BLaER1 (cell line): ENCODE data around the gene PRKN.

ENCODE experiments used
- H3K27ac ChIP-seq: shearing (Covaris generic); formaldehyde crosslinking; 2 replicates; pipeline ENCODE4 v1.8.1; 2022
- H3K27me3 ChIP-seq: shearing (Covaris generic); formaldehyde crosslinking; 2 replicates; pipeline ENCODE4 v1.8.1; 2022
- H3K36me3 ChIP-seq: shearing (Covaris generic); formaldehyde crosslinking; 2 replicates; pipeline ENCODE4 v1.8.1; 2022
- H3K4me1 ChIP-seq: shearing (Covaris generic); formaldehyde crosslinking; 2 replicates; pipeline ENCODE4 v1.8.1; 2022
- H3K4me2 ChIP-seq: shearing (Covaris generic); formaldehyde crosslinking; 2 replicates; pipeline ENCODE4 v1.8.1; 2022
- H3K4me3 ChIP-seq: shearing (Covaris generic); formaldehyde crosslinking; 2 replicates; pipeline ENCODE4 v1.8.1; 2022
- H3K9ac ChIP-seq: shearing (Covaris generic); formaldehyde crosslinking; 2 replicates; pipeline ENCODE4 v1.8.1; 2022
- H3K9me3 ChIP-seq: shearing (Covaris generic); formaldehyde crosslinking; 2 replicates; pipeline ENCODE4 v1.8.1; 2022
- H4K20me1 ChIP-seq: shearing (Covaris generic); formaldehyde crosslinking; 2 replicates; pipeline ENCODE4 v1.8.1; 2022
- Cebpa-rat ChIP-seq: shearing (Covaris generic); IDR thresholded peaks from 2 replicates; pipeline ENCODE4 v1.8.1; 2022

PRKN gene

DNA sequence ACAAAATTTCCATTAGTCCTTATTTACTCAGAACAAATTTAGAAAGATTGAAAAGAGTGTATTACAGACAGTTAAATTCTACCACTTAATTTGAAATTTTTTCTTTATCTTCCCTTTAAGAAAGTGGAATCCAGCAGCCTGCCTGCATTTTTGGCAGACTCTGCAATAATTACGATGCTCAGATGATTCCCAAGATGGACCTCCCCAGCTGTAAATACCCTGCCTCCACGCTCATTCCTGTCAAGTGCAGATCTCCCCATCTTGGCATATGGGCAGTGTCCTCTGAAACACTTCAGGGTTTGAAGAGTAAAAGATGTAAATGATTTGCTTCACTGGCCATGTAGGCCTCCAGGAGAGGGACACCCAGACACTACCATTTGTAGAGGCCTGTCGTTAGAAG lies 471.2 kb downstream of the PRKN start:
- Histone ChIP-seq H3K9ac (no peak overlapping the region), H3K4me1 (no peaks in the 10 kb centered on the region), H3K9me3 (no peaks in the 10 kb centered on the region), H3K27me3 (no peaks in the 10 kb centered on the region), H3K36me3 (no peaks in the 10 kb centered on the region), H3K27ac (no peak overlapping the region), H3K4me2 (no peak overlapping the region), H3K4me3 (no peak overlapping the region), H4K20me1 (no peaks in the 10 kb centered on the region)
- TF ChIP-seq Cebpa-rat = no peak

DNA sequence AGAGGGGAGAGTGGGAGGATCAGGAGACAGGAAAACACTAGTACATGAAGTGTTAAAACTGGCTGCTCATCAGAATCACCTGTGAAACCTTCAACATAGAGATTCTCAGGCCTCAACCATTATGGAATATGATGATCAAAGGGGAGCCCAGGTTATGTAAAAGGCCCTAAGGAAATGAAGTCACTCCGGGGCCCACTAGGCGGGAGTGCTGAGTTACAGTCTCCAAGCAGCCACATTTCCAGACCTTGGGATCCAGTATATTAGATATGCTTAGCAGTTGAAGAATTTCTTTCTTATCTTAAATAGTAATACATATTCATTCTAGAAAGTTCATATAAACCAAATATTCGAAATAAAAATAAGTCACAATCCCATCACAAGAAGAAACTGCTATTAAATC lies 476.3 kb downstream of the PRKN start:
- no peaks in the 10 kb centered on the region for H3K9me3 ChIP-seq
- no peaks in the 10 kb centered on the region for H3K36me3 ChIP-seq
- H3K27ac ChIP-seq = no peak overlapping the region
- no peak overlapping the region for H3K9ac ChIP-seq
- no peaks in the 10 kb centered on the region for H3K4me1 ChIP-seq
- H3K4me2 ChIP-seq = no peak overlapping the region
- no peak overlapping the region for H3K4me3 ChIP-seq
- no peaks in the 10 kb centered on the region for H4K20me1 ChIP-seq
- no peaks in the 10 kb centered on the region for H3K27me3 ChIP-seq
- TF ChIP-seq Cebpa-rat = no peak

- Histone ChIP-seq H3K4me2 (no peak overlapping the region), H3K4me3 (no peak overlapping the region)
These were observed 477.5 kb downstream of the PRKN start for GRCh38 chr6:162249907-162250642.

GRCh38 chr6:162245830-162246420 lies 481.6 kb downstream of the PRKN start:
- H3K36me3 ChIP-seq = no peaks in the 10 kb centered on the region
- H3K27ac ChIP-seq = no peak overlapping the region
- H3K4me2 ChIP-seq = no peak overlapping the region
- H3K4me1 ChIP-seq = no peaks in the 10 kb centered on the region
- no peak for TF ChIP-seq Cebpa-rat
- no peaks in the 10 kb centered on the region for H3K27me3 ChIP-seq
- H3K4me3 ChIP-seq = no peak overlapping the region
- no peaks in the 10 kb centered on the region for H4K20me1 ChIP-seq
- H3K9ac ChIP-seq = no peak overlapping the region
- H3K9me3 ChIP-seq = no peaks in the 10 kb centered on the region

More at GRCh38 chr6:162249907-162250642, 477.5 kb downstream of the PRKN start:
- no peaks in the 10 kb centered on the region for H3K9me3 ChIP-seq
- H3K27ac ChIP-seq = no peak overlapping the region
- no peaks in the 10 kb centered on the region for H4K20me1 ChIP-seq
- no peak overlapping the region for H3K9ac ChIP-seq
- no peaks in the 10 kb centered on the region for H3K36me3 ChIP-seq
- no peaks in the 10 kb centered on the region for H3K4me1 ChIP-seq
- no peak for TF ChIP-seq Cebpa-rat
- H3K27me3 ChIP-seq = no peaks in the 10 kb centered on the region

DNA sequence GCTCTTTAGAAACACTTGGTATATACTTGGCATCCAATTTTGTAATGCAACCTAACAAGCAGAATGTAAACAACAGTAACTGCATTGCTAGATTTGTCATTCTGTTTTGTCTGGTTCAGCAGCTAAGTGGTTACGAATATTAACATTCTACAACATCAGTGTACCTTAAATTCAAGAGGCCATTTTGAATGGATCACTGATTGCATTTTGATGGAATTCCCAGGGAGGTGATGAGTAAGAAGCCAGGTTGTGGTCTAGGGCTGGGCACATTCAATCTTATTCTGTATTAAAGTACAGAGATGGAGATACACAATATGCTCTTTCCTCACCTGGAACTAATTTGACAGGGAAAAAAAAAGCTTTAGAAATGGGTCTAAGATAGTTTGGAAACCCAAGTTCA lies 483.5 kb downstream of the PRKN start:
- Histone ChIP-seq H4K20me1 (no peaks in the 10 kb centered on the region), H3K9ac (no peak overlapping the region), H3K27me3 (no peaks in the 10 kb centered on the region), H3K27ac (no peak overlapping the region), H3K4me1 (no peaks in the 10 kb centered on the region), H3K4me3 (no peak overlapping the region), H3K36me3 (no peaks in the 10 kb centered on the region), H3K4me2 (no peak overlapping the region), H3K9me3 (no peaks in the 10 kb centered on the region)
- no peak for TF ChIP-seq Cebpa-rat

GRCh38 chr6:162242915-162243314 lies 484.7 kb downstream of the PRKN start:
- Histone ChIP-seq H3K4me3 (no peak overlapping the region), H3K4me1 (no peaks in the 10 kb centered on the region), H4K20me1 (no peaks in the 10 kb centered on the region), H3K27ac (no peak overlapping the region), H3K27me3 (no peaks in the 10 kb centered on the region), H3K4me2 (no peak overlapping the region), H3K9me3 (no peaks in the 10 kb centered on the region), H3K9ac (no peak overlapping the region), H3K36me3 (no peaks in the 10 kb centered on the region)
- no peak for TF ChIP-seq Cebpa-rat

- H3K9me3 ChIP-seq = no peaks in the 10 kb centered on the region
These were observed 488.2 kb downstream of the PRKN start for GRCh38 chr6:162239330-162239729.

GRCh38 chr6:162238675-162239074 lies 488.9 kb downstream of the PRKN start:
- TF ChIP-seq Cebpa-rat = no peak
- H3K9ac ChIP-seq = no peak overlapping the region

More at GRCh38 chr6:162239330-162239729, 488.2 kb downstream of the PRKN start:
- no peaks in the 10 kb centered on the region for H4K20me1 ChIP-seq
- H3K4me3 ChIP-seq = no peak overlapping the region
- no peaks in the 10 kb centered on the region for H3K36me3 ChIP-seq
- no peak overlapping the region for H3K27ac ChIP-seq
- H3K9ac ChIP-seq = no peak overlapping the region
- H3K4me2 ChIP-seq = no peak overlapping the region
- no peaks in the 10 kb centered on the region for H3K27me3 ChIP-seq
- TF ChIP-seq Cebpa-rat = no peak
- peaks cover 9% of the 10 kb centered on the region; the same call in 1 of the 2 replicates for H3K4me1 ChIP-seq

DNA sequence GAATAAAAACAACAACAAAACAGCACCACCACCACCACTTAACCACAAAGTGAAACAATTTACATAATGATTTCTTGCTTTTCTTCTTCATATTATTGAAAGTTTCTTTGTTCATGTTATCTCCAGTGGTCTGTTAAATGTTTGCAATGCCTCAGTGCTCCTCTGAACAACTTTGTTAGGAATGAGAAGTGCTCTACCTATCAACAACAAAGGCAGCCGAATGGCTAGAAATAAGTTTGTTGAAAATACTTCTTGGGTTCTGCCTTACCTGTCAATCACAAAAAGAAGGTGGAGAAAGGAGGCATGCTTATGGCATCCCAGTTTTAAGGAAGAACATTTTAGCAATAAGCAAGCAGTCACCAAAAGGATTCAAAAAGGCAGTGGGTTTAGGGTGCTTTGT lies 490.2 kb downstream of the PRKN start:
- H4K20me1 ChIP-seq = no peaks in the 10 kb centered on the region
- H3K9me3 ChIP-seq = no peaks in the 10 kb centered on the region
- no peaks in the 10 kb centered on the region for H3K36me3 ChIP-seq
- no peak overlapping the region for H3K4me3 ChIP-seq
- no peak overlapping the region for H3K9ac ChIP-seq
- TF ChIP-seq Cebpa-rat = no peak
- peaks cover 9% of the 10 kb centered on the region; the same call in 1 of the 2 replicates for H3K4me1 ChIP-seq
- no peaks in the 10 kb centered on the region for H3K27me3 ChIP-seq
- H3K27ac ChIP-seq = no peak overlapping the region
- H3K4me2 ChIP-seq = no peak overlapping the region

More at GRCh38 chr6:162238675-162239074, 488.9 kb downstream of the PRKN start:
- H3K9me3 ChIP-seq = no peaks in the 10 kb centered on the region
- H3K27me3 ChIP-seq = no peaks in the 10 kb centered on the region
- H3K4me1 ChIP-seq = peaks cover 9% of the 10 kb centered on the region; the same call in 1 of the 2 replicates
- no peak overlapping the region for H3K4me2 ChIP-seq
- H3K36me3 ChIP-seq = no peaks in the 10 kb centered on the region
- H3K4me3 ChIP-seq = no peak overlapping the region
- H4K20me1 ChIP-seq = no peaks in the 10 kb centered on the region
- H3K27ac ChIP-seq = no peak overlapping the region

DNA sequence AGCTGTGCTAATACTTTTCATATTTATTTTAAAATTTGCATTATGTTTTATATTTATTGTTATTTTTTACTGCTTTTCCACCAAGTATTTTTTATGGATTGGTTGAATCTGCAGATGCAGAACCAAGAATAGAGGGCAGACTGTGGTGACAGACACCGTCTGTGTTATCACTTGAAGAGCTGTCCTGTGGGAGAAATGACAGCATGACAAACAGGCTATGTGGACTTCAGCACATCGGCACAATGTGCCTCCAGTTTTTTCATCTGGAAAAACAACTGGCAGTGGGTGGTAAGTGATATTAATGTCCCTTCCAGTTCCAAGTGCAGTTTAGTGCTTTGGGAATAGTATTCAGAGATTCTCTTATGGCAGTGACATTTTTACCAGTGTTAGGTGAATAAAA lies 492.9 kb downstream of the PRKN start:
- peaks cover 9% of the 10 kb centered on the region; the same call in 1 of the 2 replicates for H3K4me1 ChIP-seq
- H3K9me3 ChIP-seq = no peaks in the 10 kb centered on the region
- no peak overlapping the region for H3K4me2 ChIP-seq
- H3K36me3 ChIP-seq = no peaks in the 10 kb centered on the region
- no peak overlapping the region for H3K27ac ChIP-seq
- no peak overlapping the region for H3K9ac ChIP-seq
- no peaks in the 10 kb centered on the region for H3K27me3 ChIP-seq
- no peak for TF ChIP-seq Cebpa-rat
- H4K20me1 ChIP-seq = no peaks in the 10 kb centered on the region
- H3K4me3 ChIP-seq = no peak overlapping the region
